Measurements from ENCODE around the gene BCAT1.

DNA sequence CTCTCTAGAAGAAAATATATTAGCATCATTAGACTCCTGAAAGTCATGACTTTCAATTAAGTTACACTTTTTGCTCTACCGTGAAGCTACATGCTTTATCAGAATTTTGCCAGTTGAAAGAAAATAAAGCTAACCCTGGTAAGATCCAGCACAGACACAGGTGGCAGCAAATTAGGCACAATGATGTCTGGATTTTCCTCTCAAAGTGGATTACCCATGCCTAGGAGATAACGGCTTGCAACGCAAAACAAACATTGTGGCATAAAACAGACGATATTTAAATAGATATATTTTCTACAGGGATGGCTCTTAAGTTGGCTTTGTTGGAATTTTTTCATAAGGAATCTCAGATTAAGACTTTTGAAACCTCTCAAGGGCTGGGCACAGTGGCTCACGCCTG is 33.4 kb downstream of the BCAT1 start:
- TF ChIP-seq, protein P1, sequence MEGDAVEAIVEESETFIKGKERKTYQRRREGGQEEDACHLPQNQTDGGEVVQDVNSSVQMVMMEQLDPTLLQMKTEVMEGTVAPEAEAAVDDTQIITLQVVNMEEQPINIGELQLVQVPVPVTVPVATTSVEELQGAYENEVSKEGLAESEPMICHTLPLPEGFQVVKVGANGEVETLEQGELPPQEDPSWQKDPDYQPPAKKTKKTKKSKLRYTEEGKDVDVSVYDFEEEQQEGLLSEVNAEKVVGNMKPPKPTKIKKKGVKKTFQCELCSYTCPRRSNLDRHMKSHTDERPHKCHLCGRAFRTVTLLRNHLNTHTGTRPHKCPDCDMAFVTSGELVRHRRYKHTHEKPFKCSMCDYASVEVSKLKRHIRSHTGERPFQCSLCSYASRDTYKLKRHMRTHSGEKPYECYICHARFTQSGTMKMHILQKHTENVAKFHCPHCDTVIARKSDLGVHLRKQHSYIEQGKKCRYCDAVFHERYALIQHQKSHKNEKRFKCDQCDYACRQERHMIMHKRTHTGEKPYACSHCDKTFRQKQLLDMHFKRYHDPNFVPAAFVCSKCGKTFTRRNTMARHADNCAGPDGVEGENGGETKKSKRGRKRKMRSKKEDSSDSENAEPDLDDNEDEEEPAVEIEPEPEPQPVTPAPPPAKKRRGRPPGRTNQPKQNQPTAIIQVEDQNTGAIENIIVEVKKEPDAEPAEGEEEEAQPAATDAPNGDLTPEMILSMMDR (IDR thresholded peaks at IDR 0.05; ENCODE audit: borderline replicate concordance, extremely low read depth, low read length, poor library complexity, severe bottlenecking): no peak
- no peak for TF ChIP-seq EZH2 (IDR thresholded peaks at IDR 0.05; ENCODE audit: borderline replicate concordance, low read depth, low read length, severe bottlenecking)

Measured in DND-41 (cell line).